Panc1 (cell line): ENCODE results near the gene ADAMTS13. TPM values are rescaled to one million over a fixed set of nuclear protein-coding genes. Genes with fewer than 3 reads are reported as not detected.
"Not testable (repeated sequence)": the region's sequence is repeated elsewhere in the genome, so short reads cannot be mapped to it uniquely, and the experiment has no call there.

Experiments
- ATAC-seq: fragments of 200-7000 bp; cut with Tn5 transposase; 2 replicates; pipeline ENCODE4 v1.9.1; 2020; ENCODE audit warnings: mild to moderate bottlenecking, moderate library complexity
- BruUV-seq: library from RNA; stranded (reverse); fragments of 400-500 nt; replicated peaks from 2 replicates; lab custom pipeline; 2021; lab: Mats Ljungman, UMichigan
- CTCF ChIA-PET: fragments of 300-600 bp; sonication (Branson Sonifier 250); formaldehyde crosslinking; loops from one replicate; lab custom pipeline; 2022; ENCODE audit warnings: antibody characterized with exemption; lab: Charles Lee
- POLR2A ChIA-PET: fragments of 300-600 bp; sonication (Branson Sonifier 250); formaldehyde crosslinking; loops from one replicate; lab custom pipeline; 2022; ENCODE audit warnings: antibody characterized with exemption; lab: Charles Lee
- DNase-seq: peaks from one replicate; pipeline ENCODE4 v3.0.0-alpha.2; 2010; ENCODE audit warnings: low read depth, low spot score
- H3K27ac ChIP-seq: 2 replicates; pipeline ENCODE4 v1.5.1; 2011; ENCODE audit warnings: mild to moderate bottlenecking, low read length, inconsistent platforms
- H3K27me3 ChIP-seq: fragments of 200-500 bp; sonication (Bioruptor generic); 2 replicates; pipeline ENCODE4 v1.6.0; 2014; ENCODE audit warnings: low read length, inconsistent platforms; ENCODE audit not compliant: control insufficient read depth, insufficient read depth
- H3K36me3 ChIP-seq: fragments of 200-500 bp; sonication (Bioruptor generic); 2 replicates; pipeline ENCODE4 v1.5.1; 2014; ENCODE audit warnings: inconsistent platforms, mild to moderate bottlenecking, low read length, moderate library complexity; ENCODE audit not compliant: control insufficient read depth, insufficient read depth
- H3K4me1 ChIP-seq: 2 replicates; pipeline ENCODE4 v1.5.1; 2011; ENCODE audit warnings: inconsistent platforms, mild to moderate bottlenecking, low read length, moderate library complexity; ENCODE audit not compliant: control insufficient read depth, insufficient read depth
- H3K4me3 ChIP-seq, 2 experiments: 2 replicates each; pipeline ENCODE4 v1.5.1; 2011 to 2012; ENCODE audit warnings: low read depth in 2 of 2, low read length in 2 of 2, mild to moderate bottlenecking in 2 of 2, inconsistent platforms in 1 of 2, moderate library complexity in 1 of 2
- H3K9me3 ChIP-seq: fragments of 200-500 bp; sonication (Bioruptor generic); 2 replicates; pipeline ENCODE4 v1.5.1; 2014; ENCODE audit warnings: low read depth, mild to moderate bottlenecking, inconsistent platforms, low read length, moderate library complexity; ENCODE audit not compliant: control insufficient read depth, insufficient read depth
- POLR2AphosphoS5 ChIP-seq: IDR thresholded peaks from 2 replicates; pipeline ENCODE4 v1.6.1; 2012; ENCODE audit warnings: mild to moderate bottlenecking, low read depth, low read length, moderate library complexity
- REST ChIP-seq, 2 experiments: IDR thresholded peaks; 2 replicates each; pipeline ENCODE4 v1.6.1; 2011 to 2012; ENCODE audit warnings: low read depth in 2 of 2, control low read depth in 1 of 2, low read length in 1 of 2, mild to moderate bottlenecking in 1 of 2, moderate library complexity in 1 of 2; ENCODE audit not compliant: insufficient read depth in 1 of 2
- SIN3A ChIP-seq: IDR thresholded peaks from 2 replicates; pipeline ENCODE4 v1.6.1; 2012; ENCODE audit warnings: low read depth, mild to moderate bottlenecking, low read length, moderate library complexity, borderline replicate concordance; ENCODE audit not compliant: insufficient read depth
- TCF7L2 ChIP-seq: IDR thresholded peaks from 2 replicates; pipeline ENCODE4 v1.6.1; 2011; ENCODE audit warnings: mild to moderate bottlenecking, low read depth, low read length, inconsistent platforms
- in situ Hi-C: cut with HindIII; loops from 2 replicates; pipeline ENCODE4 v1.10.0; 2016; ENCODE audit warnings: low sequenced_read_pairs, low pct_unique_long_range_greater_than_20kb
- intact Hi-C: fragments of 100-400 bp; cut with micrococcal nuclease; formaldehyde crosslinking; loops from one replicate; pipeline ENCODE4 v1.10.0; 2022; ENCODE audit not compliant: unreplicated experiment
- total RNA-seq: library from RNA; stranded (reverse); gene quantifications from one replicate; pipeline ENCODE4 v1.2.1, GENCODE V29; 2021; ENCODE audit not compliant: unreplicated experiment
- TF ChIP-seq, protein P1 (sequence below): fragments of 450-650 bp; IDR thresholded peaks from 2 replicates; pipeline ENCODE4 v1.5.1; 2017; ENCODE audit warnings: mild to moderate bottlenecking

Gene ADAMTS13
- total RNA-seq, 1 experiment from 2014 or later, result 3.4 TPM

DNA sequence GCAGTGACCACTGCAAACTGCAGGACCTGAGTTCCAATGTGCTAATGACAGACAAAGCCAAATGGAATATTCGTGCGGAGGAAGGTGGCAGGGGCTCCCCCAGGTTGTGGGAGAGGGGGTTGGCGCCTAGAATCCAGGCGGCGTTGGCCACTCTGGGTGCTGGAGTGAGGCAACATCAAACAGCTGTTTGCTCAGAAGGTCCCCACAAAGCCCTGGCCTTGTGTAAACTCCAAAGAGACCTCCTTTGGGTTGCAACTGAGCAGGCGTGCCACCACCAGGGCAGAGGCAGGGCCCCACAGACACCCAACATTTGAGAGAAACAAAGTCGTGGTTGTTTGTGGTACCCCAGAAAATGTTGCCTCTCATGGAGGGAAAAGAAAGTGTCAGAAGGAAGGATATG is 31.5 kb upstream of the ADAMTS13 start:
- BruUV-seq, result no TSS peak

DNA sequence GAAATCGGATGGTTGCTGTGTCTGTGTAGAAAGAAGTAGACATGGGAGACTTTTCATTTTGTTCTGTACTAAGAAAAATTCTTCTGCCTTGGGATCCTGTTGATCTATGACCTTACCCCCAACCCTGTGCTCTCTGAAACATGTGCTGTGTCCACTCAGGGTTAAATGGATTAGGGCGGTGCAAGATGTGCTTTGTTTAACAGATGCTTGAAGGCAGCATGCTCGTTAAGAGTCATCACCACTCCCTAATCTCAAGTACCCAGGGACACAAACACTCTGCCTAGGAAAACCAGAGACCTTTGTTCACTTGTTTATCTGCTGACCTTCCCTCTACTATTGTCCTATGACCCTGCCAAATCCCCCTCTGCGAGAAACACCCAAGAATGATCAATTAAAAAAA is 30.7 kb upstream of the ADAMTS13 start:
- H3K36me3 ChIP-seq, H3K4me1 ChIP-seq, H3K9me3 ChIP-seq, DNase-seq, ATAC-seq, intact Hi-C loops, H3K27me3 ChIP-seq, H3K4me3 ChIP-seq, CTCF ChIA-PET, H3K27ac ChIP-seq, in situ Hi-C loops, POLR2A ChIA-PET, BruUV-seq: not testable (repeated sequence)

More for the DNA sequence above, 31.5 kb upstream of the ADAMTS13 start:
- Histone ChIP-seq H3K4me1 (no peaks in the 10 kb centered on the region), H3K9me3 (no peaks in the 10 kb centered on the region), H3K4me3 (no peak overlapping the region), H3K27ac (no peak overlapping the region), H3K27me3 (no peaks in the 10 kb centered on the region), H3K36me3 (no peaks in the 10 kb centered on the region)
- TF ChIP-seq POLR2AphosphoS5 (no peak), TCF7L2 (no peak), SIN3A (no peak), REST (IDR thresholded peaks at IDR 0.05; ENCODE audit: insufficient read depth in 1 of 2, low read depth in 2 of 2, low read length in 1 of 2) (no peak)
- TF ChIP-seq, protein P1, sequence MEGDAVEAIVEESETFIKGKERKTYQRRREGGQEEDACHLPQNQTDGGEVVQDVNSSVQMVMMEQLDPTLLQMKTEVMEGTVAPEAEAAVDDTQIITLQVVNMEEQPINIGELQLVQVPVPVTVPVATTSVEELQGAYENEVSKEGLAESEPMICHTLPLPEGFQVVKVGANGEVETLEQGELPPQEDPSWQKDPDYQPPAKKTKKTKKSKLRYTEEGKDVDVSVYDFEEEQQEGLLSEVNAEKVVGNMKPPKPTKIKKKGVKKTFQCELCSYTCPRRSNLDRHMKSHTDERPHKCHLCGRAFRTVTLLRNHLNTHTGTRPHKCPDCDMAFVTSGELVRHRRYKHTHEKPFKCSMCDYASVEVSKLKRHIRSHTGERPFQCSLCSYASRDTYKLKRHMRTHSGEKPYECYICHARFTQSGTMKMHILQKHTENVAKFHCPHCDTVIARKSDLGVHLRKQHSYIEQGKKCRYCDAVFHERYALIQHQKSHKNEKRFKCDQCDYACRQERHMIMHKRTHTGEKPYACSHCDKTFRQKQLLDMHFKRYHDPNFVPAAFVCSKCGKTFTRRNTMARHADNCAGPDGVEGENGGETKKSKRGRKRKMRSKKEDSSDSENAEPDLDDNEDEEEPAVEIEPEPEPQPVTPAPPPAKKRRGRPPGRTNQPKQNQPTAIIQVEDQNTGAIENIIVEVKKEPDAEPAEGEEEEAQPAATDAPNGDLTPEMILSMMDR, result no peak
- CTCF ChIA-PET, result no interaction called here
- ATAC-seq (no peak), DNase-seq (no peak)
- in situ Hi-C loops (no loop called here), intact Hi-C loops (no loop called here)
- POLR2A ChIA-PET, result no interaction called here

DNA sequence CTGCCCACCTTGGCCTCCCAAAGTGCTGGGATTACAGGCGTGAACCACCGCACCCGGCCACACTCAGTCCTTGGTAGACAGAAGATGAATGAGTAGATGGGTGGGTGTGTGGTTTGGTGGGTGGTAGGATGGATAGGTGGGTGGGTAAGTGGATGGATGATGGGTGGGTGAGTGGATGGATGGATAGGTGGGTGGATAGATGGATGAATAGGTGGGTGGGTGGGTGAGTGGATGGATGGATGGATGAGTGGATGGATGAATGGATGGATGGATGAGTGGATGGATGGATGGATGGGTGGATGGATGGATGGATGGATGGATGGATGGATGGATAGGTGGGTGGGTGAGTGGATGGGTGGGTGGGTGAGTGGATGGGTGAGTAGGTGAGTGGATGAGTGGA is 29.9 kb upstream of the ADAMTS13 start:
- H3K9me3 ChIP-seq, BruUV-seq, H3K4me1 ChIP-seq, DNase-seq, intact Hi-C loops, H3K27ac ChIP-seq, CTCF ChIA-PET, POLR2A ChIA-PET, H3K4me3 ChIP-seq, H3K36me3 ChIP-seq, H3K27me3 ChIP-seq, ATAC-seq, in situ Hi-C loops: not testable (repeated sequence)
